Caki2 (cell line): ENCODE measurements around the gene NPDC1. TPM values are rescaled to one million over a fixed set of nuclear protein-coding genes. Genes with fewer than 3 reads are reported as not detected.
A peak's percentile ranks its signal among the peaks of the same experiment; 100 is the strongest.

Source experiments
- DNase-seq: peaks from one replicate; pipeline ENCODE4 v3.0.0-alpha.2; 2015; ENCODE audit warnings: low read depth
- in situ Hi-C: cut with HindIII; loops from 2 replicates; pipeline ENCODE4 v1.10.0; 2016; ENCODE audit warnings: low sequenced_read_pairs, low pct_unique_long_range_greater_than_20kb, mixed read lengths
- total RNA-seq: library from RNA; depleted of rRNA; stranded (reverse); fragments of >200 nt; shearing (Covaris generic); gene quantifications from 2 replicates; pipeline ENCODE4 v1.2.3, GENCODE V29; 2014; ENCODE audit warnings: low replicate concordance

NPDC1 gene
- total RNA-seq, 1 experiment from 2014 or later = 31.8 TPM

GRCh38 chr9:137032858-137033257, 13.1 kb downstream of the NPDC1 start:
- in situ Hi-C loops = no loop called here
- DNase-seq = no peak

GRCh38 chr9:137031904-137032640, 13.9 kb downstream of the NPDC1 start, which contains the start of gene FUT7:
TSS of gene FUT7 (minus strand) at chr9:137032088. CDS start at chr9:137031991, 97 bp downstream.
- DNase-seq = no peak
- in situ Hi-C loops = no loop called here

DNA sequence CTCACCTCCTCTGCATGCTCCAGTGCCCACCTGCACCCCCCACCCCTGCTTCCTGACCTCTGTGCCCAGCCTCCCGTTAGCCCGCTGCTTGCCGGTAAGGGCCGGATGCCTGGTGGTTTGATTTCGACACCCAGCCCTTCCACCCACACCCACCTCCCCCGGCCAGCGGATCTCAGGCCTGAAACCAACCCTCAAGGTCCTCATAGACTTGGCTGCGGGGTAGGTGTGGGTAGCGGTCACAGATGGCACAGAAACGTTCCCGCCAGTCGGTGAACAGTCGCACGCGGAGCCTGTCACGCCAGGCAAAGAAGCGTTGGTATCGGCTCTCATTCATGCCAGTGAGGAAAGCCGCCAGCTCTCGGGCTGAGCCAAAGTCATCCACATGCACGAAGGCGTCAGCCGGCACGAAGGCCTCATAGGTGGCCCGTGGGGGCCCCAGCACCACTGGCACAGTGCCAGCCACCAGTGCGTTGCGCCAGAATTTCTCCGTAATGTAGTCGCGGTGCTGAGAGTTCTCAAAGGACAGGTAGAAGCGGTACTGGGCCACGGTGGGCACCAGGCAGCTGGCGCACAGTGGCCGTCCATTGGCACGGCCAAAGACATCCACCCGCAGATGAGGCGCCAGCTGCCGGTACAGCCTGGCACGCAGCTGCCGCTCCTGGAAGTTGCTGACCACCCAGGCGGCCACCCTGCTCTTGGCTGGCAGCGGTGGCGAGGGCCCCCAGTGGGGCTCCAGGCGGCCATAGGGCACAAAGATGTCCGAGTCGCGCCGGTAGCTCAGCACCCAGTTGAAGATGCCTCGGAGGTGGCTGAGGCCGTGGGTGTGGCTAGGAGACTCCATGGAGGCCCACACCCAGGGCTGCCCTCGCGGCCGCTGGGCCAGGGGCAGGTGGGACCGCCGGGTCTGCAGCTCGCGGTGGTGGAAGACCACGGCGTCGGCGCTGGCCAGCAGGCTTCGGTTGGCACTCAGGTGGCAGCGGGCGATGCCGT, 15.1 kb downstream of the NPDC1 start:
- DNase-seq = no peak
- in situ Hi-C loops = no loop called here

DNA sequence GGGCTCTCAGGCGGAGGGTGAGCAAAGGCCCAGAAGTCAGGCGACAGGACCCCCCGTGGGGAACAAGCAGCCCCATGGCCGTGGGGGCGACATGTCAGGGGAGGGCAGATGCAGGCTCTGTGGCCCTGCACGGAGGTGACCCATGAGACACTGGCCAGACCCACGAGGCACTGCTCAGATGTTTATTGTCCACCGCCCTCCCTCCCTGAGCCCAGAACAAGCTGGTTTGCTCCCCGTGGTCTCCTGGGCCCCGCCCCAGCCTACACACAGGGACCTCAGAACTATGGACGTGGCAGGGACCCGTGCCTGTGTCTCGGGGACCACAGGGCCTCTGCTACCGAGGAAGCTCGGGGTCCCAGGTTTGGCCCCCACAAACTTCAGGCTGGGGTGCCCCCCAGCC, 16.0 kb downstream of the NPDC1 start:
- in situ Hi-C loops = no loop called here
- DNase-seq = no peak

DNA sequence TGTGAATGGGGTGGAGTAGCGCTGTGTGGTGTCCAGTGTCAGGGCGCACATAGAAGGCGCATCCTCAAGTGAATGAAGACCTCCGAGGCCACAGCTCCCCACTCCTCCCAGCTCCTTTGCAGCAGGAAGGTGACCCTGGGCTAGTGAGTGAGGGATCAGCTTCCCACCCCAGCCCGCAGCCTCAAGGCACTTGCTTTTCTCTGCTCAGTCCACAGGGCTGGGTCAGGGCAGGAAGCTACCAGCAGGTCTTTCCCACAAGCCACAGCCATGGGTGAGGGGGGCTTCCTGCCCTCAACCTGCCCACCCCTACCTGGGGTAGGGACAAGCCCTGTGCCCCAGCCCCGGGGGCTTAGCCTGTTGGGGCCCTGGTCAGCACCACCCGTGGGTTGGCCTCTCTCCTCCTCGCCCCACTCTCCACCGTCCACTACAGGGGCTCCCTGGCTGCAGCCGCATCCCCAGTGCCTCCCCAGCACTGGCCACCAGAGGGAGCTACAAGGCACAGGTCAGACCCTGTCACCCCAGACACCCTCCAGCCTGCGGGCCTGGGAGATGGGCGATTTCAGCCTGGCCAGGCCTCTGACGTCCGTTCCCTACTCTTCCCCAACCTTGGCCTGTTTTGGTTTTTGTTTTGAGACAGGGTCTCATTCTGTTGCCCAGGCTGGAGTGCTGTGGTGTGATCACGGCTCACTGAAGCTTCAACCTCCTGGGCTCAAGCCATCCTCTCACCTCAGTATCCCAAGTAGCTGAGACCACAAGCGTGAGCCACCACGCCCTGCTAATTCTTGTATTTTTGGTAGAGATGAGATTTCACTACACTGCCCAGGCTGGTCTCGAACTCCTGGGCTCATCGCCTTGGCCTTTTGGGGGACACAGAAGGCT, 16.7 kb downstream of the NPDC1 start:
- in situ Hi-C loops = no loop called here
- DNase-seq = peak; percentile 52

DNA sequence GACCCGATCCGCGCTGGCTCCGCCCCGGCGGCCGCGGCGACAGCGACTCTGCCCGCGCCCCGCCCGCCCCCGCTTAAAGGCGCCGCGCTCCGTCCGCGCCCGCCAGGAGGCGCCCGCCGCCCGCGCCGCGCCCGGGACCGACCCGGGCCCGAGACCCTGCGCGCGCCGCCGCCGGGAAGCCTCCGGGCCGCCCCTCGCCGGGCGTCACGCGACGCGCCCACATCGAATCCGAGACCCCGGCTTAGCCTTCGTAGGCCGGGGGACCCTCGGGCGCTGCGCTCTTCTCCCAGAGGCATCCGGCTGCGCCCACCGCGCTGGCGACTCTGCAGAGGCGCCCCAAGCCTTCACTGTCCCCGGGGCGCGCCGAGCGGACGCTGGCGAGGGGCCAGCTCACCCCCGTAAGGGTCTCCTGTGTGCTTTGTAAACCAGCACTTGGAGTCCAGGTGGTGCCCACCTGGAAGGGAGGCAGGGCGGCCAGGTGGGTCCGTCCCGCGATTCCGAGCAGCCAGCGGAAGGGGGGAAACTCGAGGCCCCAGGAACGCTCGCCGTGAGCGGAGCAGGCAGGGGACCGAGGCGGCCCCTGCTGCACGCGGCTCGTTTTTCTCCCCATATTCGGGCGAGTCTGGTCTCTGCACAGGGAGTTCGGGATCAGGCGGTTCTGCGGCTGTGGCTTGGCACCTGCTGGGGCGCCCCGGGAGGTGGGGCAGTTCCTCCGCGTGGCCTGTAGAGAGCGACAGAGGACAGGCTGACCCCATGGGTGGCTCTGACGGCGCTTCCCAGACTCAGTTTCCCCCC, 17.5 kb downstream of the NPDC1 start:
- peak; percentile 43 for DNase-seq
- in situ Hi-C loops = no loop called here

- in situ Hi-C loops = no loop called here
- no peak for DNase-seq
These were observed 18.4 kb downstream of the NPDC1 start, which contains the start of gene ABCA2 for GRCh38 chr9:137027369-137028262. TSS of gene ABCA2 (minus strand) at chr9:137028237. CDS start at chr9:137028140, 97 bp downstream.

DNA sequence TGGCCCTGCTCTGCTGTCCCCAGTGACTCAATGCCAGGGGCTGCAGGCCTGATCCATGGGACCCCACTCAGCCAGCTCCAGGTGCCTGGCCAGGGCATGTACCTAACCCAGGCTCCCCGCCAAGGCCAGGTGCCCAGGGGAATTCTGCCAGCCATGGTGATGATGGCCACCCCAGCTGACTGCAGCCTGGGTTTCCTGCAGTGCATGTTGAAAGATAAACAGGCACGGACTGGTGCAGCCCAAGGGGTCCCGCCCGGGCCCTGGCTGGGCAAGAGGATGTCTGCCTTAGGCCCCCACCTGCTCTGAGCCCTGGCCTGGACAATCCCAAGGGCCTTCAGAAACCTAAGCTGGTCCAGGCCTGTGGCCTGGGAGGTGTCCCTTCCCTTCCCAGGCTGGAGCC, 19.1 kb downstream of the NPDC1 start:
- no peak for DNase-seq
- in situ Hi-C loops = no loop called here

GRCh38 chr9:137026384-137026783, 19.6 kb downstream of the NPDC1 start:
- in situ Hi-C loops = no loop called here
- DNase-seq = no peak

DNA sequence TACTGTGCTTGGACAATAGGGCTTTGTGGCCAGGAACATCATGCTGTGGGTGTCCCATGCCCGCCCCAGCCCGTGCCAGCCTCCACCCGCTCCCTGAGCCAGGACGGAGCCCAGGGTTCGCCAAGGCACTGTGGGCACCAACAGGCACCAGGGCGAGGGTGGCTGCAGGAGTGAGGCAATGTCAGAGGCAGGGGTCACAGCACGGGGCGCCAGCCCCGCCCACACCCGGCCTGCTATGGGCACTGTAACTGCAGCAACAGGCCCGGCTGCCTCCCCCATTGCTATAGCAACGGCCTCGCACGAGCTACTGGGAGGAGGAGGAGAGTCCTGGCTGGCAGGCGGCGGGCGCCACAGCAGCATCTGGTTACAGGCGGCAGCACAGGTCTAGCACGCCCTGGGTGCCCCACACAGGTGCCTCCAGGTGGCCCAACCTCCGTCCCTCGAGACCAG, 20.4 kb downstream of the NPDC1 start:
- in situ Hi-C loops = no loop called here
- DNase-seq = peak; percentile 69

DNA sequence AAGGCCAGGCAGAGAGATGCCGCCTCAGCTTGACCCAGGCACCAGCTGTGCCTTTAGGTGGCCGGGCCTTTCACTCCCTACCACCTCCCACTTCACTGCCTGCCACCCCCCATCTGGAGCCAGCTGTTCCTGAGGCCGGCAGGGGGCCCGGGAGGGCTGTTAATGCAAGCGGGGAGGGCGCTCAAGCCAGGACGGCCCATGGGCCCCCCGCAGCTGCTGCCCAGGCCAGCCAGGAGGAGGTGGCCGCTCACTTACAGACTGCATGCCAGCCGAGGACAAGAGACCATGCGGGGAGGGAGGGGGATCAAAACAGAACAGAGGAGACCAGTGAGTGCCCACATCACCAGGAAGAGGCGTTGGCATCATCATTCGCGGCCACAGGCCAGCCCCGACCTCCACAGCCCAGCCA, 22.4 kb downstream of the NPDC1 start:
- in situ Hi-C loops = no loop called here
- DNase-seq = no peak

DNA sequence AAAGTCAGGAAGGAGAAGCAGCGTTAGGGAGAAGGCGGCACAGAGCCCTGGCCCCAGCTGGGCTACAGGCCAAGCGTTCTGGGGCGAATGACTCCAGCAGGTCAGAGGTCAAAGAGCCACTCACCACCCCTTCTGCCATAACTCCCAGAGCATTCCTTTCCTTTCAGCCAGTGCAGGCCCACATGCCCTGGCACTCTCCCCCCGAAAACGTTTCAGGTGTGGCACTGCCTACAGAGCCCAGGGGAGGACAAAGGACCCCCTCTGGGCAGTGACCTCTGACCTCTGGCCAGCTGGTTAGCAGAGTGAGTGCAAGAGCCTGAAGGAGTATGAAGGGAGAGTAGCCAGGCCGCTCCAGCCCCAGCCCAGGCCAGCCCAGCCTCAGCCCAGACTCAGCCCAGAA, 22.8 kb downstream of the NPDC1 start:
- DNase-seq = no peak
- in situ Hi-C loops = no loop called here

- no peak for DNase-seq
- in situ Hi-C loops = no loop called here
These were observed 23.3 kb downstream of the NPDC1 start for GRCh38 chr9:137022662-137023008.

- in situ Hi-C loops = no loop called here
- peak; percentile 95 for DNase-seq
These were observed 23.9 kb downstream of the NPDC1 start for GRCh38 chr9:137021979-137022661.

DNA sequence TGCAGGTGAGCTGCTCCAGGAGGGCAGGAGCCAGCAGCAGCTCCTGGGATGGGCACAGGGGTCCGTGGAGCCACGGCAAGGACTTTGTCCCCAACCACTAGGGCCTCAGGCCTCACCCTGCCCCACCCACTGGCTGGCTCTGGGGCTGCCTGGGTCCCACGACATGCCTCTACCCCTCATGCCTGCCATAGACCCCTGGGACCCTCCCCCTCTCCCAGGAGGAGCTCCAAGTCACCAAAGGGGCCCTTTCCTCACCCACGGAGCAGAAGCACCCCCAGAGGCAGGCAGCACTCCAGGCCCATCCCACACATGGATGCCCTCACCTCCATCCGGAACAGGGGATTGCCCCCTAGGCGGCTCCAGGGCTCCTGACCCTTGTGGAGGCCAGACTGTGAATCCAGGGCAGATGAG, 24.4 kb downstream of the NPDC1 start:
- in situ Hi-C loops = no loop called here
- DNase-seq = no peak
